DOHH2 (cell line): ENCODE measurements around the gene HSD17B3.

Experiments used
- CTCF ChIP-seq: fragments of 200-600 bp; sonication (generic); IDR thresholded peaks from one replicate; pipeline ENCODE4 v1.5.1; 2014; ENCODE audit warnings: antibody characterized with exemption, mild to moderate bottlenecking, low read depth, low read length; ENCODE audit not compliant: poor library complexity, severe bottlenecking
- EZH2phosphoT487 ChIP-seq: fragments of 200-600 bp; sonication (generic); IDR thresholded peaks from 2 replicates; pipeline ENCODE4 v1.6.1; 2017; ENCODE audit warnings: borderline replicate concordance, mild to moderate bottlenecking, antibody characterized with exemption, low read length, moderate library complexity, mixed read lengths

GRCh38 chr9:96192710-96193109, 109.3 kb downstream of the HSD17B3 start:
- no peak for TF ChIP-seq CTCF
- no peak for TF ChIP-seq EZH2phosphoT487
